OCI-LY7 (cell line): Measurements from ENCODE around the gene USP44. TPM values are rescaled to one million over a fixed set of nuclear protein-coding genes. Genes with fewer than 3 reads are reported as not detected.

ENCODE experiments used
- BruUV-seq: library from RNA; stranded (reverse); fragments of 400-500 nt; replicated peaks from 2 replicates; lab custom pipeline; 2021; lab: Mats Ljungman, UMichigan
- CTCF ChIA-PET: fragments of 300-600 bp; sonication (Branson Sonifier 250); formaldehyde crosslinking; loops from one replicate; lab custom pipeline; 2022; ENCODE audit warnings: antibody characterized with exemption; ENCODE audit not compliant: unreplicated experiment; lab: Charles Lee
- POLR2A ChIA-PET: fragments of 300-600 bp; sonication (Branson Sonifier 250); formaldehyde crosslinking; loops from one replicate; lab custom pipeline; 2022; ENCODE audit warnings: antibody characterized with exemption; lab: Charles Lee
- DNase-seq: peaks from one replicate; pipeline ENCODE4 v3.0.0-alpha.2; 2015; ENCODE audit warnings: low spot score
- H2AFZ ChIP-seq: fragments of 200-600 bp; sonication (generic), shearing (Covaris generic); 2 replicates; pipeline ENCODE4 v1.6.1; 2014; ENCODE audit warnings: mild to moderate bottlenecking, antibody characterized with exemption, low read length, moderate library complexity
- H3K27ac ChIP-seq: fragments of 200-600 bp; sonication (generic); 2 replicates; pipeline ENCODE4 v1.5.1; 2014; ENCODE audit warnings: mixed run types, low read depth, mild to moderate bottlenecking, moderate library complexity, low read length, inconsistent platforms; ENCODE audit not compliant: poor library complexity, severe bottlenecking
- H3K36me3 ChIP-seq: fragments of 200-600 bp; sonication (generic); 2 replicates; pipeline ENCODE4 v1.6.1; 2014; ENCODE audit warnings: mild to moderate bottlenecking, antibody characterized with exemption, low read length, moderate library complexity, mixed read lengths; ENCODE audit not compliant: insufficient read depth
- H3K4me1 ChIP-seq: fragments of 200-600 bp; sonication (generic); 2 replicates; pipeline ENCODE4 v1.5.1; 2014; ENCODE audit warnings: mild to moderate bottlenecking, low read length; ENCODE audit not compliant: insufficient read depth, poor library complexity, severe bottlenecking
- H3K4me2 ChIP-seq: fragments of 200-600 bp; sonication (generic); 2 replicates; pipeline ENCODE4 v1.6.1; 2014; ENCODE audit warnings: mild to moderate bottlenecking, low read length
- H3K4me3 ChIP-seq: fragments of 200-600 bp; sonication (generic); 2 replicates; pipeline ENCODE4 v1.5.1; 2014; ENCODE audit warnings: mild to moderate bottlenecking, low read depth, low read length; ENCODE audit not compliant: poor library complexity, severe bottlenecking
- H3K79me2 ChIP-seq: fragments of 200-600 bp; sonication (generic); 2 replicates; pipeline ENCODE4 v1.6.1; 2016; ENCODE audit warnings: low read depth, mild to moderate bottlenecking, low read length, moderate library complexity, mixed read lengths; ENCODE audit not compliant: insufficient read depth
- H3K9me2 ChIP-seq: fragments of 200-600 bp; sonication (generic); 2 replicates; pipeline ENCODE4 v1.6.1; 2016; ENCODE audit warnings: mild to moderate bottlenecking, low read length, mixed read lengths; ENCODE audit not compliant: insufficient read depth
- H3K9me3 ChIP-seq: fragments of 200-600 bp; sonication (generic); 2 replicates; pipeline ENCODE4 v1.6.1; 2014; ENCODE audit warnings: mild to moderate bottlenecking, mixed run types, low read length, mixed read lengths
- H4K20me1 ChIP-seq: fragments of 200-600 bp; sonication (generic); 2 replicates; pipeline ENCODE4 v1.6.1; 2014; ENCODE audit warnings: mild to moderate bottlenecking, antibody characterized with exemption, low read length, moderate library complexity, mixed read lengths; ENCODE audit not compliant: insufficient read depth
- CTCF ChIP-seq: fragments of 200-600 bp; sonication (generic); conservative IDR thresholded peaks from 2 replicates; pipeline ENCODE4 v1.5.1; 2014; ENCODE audit warnings: mild to moderate bottlenecking, antibody characterized with exemption, low read length, moderate library complexity, mixed read lengths
- EZH2phosphoT487 ChIP-seq: fragments of 200-600 bp; sonication (generic); IDR thresholded peaks from 2 replicates; pipeline ENCODE4 v1.6.1; 2018; ENCODE audit warnings: low read depth, borderline replicate concordance, mild to moderate bottlenecking, mixed run types, antibody characterized with exemption, low read length, moderate library complexity, mixed read lengths
- intact Hi-C: fragments of 100-400 bp; cut with micrococcal nuclease; formaldehyde crosslinking; loops from one replicate; pipeline ENCODE4 v1.10.0; 2022; ENCODE audit not compliant: unreplicated experiment
- total RNA-seq, 2 experiments: library from RNA; depleted of rRNA in 1 of 2; stranded (reverse); fragments of >200 nt in 1 of 2; shearing (Covaris generic) in 1 of 2; gene quantifications; 2 replicates each; pipeline ENCODE4 v1.2.3, GENCODE V29; 2014 to 2022

USP44 gene
- total RNA-seq, 2 experiments from 2014 or later = 3.4 to 8.6 TPM

DNA sequence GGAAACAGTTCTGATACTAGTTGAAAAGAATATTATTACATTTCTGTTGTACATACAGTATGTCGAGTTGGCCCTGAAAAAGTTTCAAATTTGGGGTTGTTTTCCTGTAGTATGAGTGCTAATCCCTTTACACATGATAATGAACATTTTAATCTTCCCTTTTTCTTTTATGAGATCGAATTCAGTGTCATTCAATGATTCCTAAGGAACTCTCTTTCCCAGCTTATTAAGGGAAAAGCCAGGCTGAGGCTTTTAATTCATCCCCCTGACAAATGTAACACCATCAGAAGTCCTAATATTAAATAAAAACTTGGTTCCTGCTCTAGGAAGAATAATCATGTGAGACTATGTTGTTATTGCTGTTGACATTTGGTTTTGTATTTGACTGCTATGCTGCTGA is 42.9 kb upstream of the USP44 start:
- H4K20me1 ChIP-seq = no peaks in the 10 kb centered on the region
- no peaks in the 10 kb centered on the region for H3K79me2 ChIP-seq
- no TSS peak for BruUV-seq
- DNase-seq = no peak
- no peak overlapping the region for H2AFZ ChIP-seq
- no peaks in the 10 kb centered on the region for H3K9me2 ChIP-seq
- no peaks in the 10 kb centered on the region for H3K36me3 ChIP-seq
- TF ChIP-seq EZH2phosphoT487 = no peak
- no peak for TF ChIP-seq CTCF
- no peak overlapping the region for H3K4me2 ChIP-seq
- intact Hi-C loops = no loop called here
- ChIA-PET CTCF (no interaction called here), POLR2A (interaction anchor here (0.6 to 1.2 kb wide), 6 partner anchors 10 to 1090 kb away, joined by 3 to 6 read pairs (median 4); no protein-coding TSS in a partner anchor)
- no peak overlapping the region for H3K27ac ChIP-seq
- no peaks in the 10 kb centered on the region for H3K9me3 ChIP-seq
- no peaks in the 10 kb centered on the region for H3K4me1 ChIP-seq
- H3K4me3 ChIP-seq = no peak overlapping the region

GRCh38 chr12:95593266-95593871 is 42.1 kb upstream of the USP44 start:
- Histone ChIP-seq H3K27ac (no peak overlapping the region), H3K4me1 (no peaks in the 10 kb centered on the region), H3K4me2 (no peak overlapping the region), H3K9me2 (no peaks in the 10 kb centered on the region), H3K9me3 (no peaks in the 10 kb centered on the region), H3K4me3 (no peak overlapping the region), H3K36me3 (no peaks in the 10 kb centered on the region), H3K79me2 (no peaks in the 10 kb centered on the region), H2AFZ (no peak overlapping the region), H4K20me1 (no peaks in the 10 kb centered on the region)
- ChIA-PET POLR2A (interaction anchor here (0.9 to 1.2 kb wide), 4 partner anchors 9 to 22 kb away, joined by 3 to 5 read pairs (median 4); no protein-coding TSS in a partner anchor), CTCF (no interaction called here)
- intact Hi-C loops = no loop called here
- no TSS peak for BruUV-seq
- no peak for DNase-seq
- TF ChIP-seq EZH2phosphoT487 = no peak
- TF ChIP-seq CTCF = no peak

DNA sequence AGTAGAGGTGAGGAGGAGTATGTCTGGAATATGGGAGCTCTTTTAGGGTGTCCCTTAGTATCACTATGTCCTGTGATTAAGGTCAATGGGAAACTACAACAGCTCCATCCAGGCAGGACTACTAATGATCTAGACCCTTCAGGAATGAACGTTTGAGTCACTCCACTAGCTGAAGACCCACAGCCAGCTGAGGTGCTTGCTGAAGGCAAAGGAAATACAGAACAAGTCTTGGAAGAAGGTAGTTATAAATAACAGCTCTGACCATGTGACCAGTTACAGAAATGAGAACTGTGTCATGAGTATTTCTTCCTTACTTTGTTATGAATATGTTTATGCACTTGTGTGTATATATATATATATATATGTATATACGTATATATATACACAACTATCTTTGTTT is 40.5 kb upstream of the USP44 start:
- DNase-seq = no peak
- Histone ChIP-seq H3K79me2 (no peaks in the 10 kb centered on the region), H3K36me3 (no peaks in the 10 kb centered on the region), H3K9me3 (no peaks in the 10 kb centered on the region), H4K20me1 (no peaks in the 10 kb centered on the region), H3K9me2 (no peaks in the 10 kb centered on the region), H3K4me3 (no peak overlapping the region), H3K4me1 (no peaks in the 10 kb centered on the region), H3K4me2 (no peak overlapping the region), H2AFZ (no peak overlapping the region), H3K27ac (no peak overlapping the region)
- no TSS peak for BruUV-seq
- intact Hi-C loops = no loop called here
- TF ChIP-seq EZH2phosphoT487 = no peak
- no peak for TF ChIP-seq CTCF
- ChIA-PET POLR2A (no interaction called here), CTCF (no interaction called here)
